SK-N-MC (cell line): ENCODE data around the gene ASCC1.
"Not testable (repeated sequence)": the region's sequence is repeated elsewhere in the genome, so short reads cannot be mapped to it uniquely, and the experiment has no call there.

Experiments used
- DNase-seq: peaks from one replicate; pipeline ENCODE4 v3.0.0-alpha.2; 2011; ENCODE audit warnings: low read depth, low spot score
- H3K27ac ChIP-seq: fragments of 200-600 bp; sonication (generic); 2 replicates; pipeline ENCODE4 v1.5.1; 2016; ENCODE audit warnings: mixed run types
- H3K36me3 ChIP-seq: fragments of 200-600 bp; sonication (generic); 2 replicates; pipeline ENCODE4 v1.6.1; 2017; ENCODE audit warnings: antibody characterized with exemption, low read length, mixed read lengths; ENCODE audit not compliant: insufficient read depth
- H3K4me3 ChIP-seq: fragments of 200-600 bp; sonication (generic); 2 replicates; pipeline ENCODE4 v1.5.1; 2016
- H3K9ac ChIP-seq: fragments of 200-600 bp; sonication (generic); 2 replicates; pipeline ENCODE4 v1.8.0; 2017; ENCODE audit warnings: mixed run types, mixed read lengths; ENCODE audit not compliant: insufficient read length
- H3K9me3 ChIP-seq: fragments of 200-600 bp; sonication (generic); 2 replicates; pipeline ENCODE4 v1.6.1; 2017; ENCODE audit warnings: low read depth, mild to moderate bottlenecking, antibody characterized with exemption, low read length, moderate library complexity, mixed read lengths
- EZH2 ChIP-seq: fragments of 200-600 bp; sonication (generic); IDR thresholded peaks from one replicate; pipeline ENCODE4 v1.6.1; 2017; ENCODE audit warnings: antibody characterized with exemption
- FOXP2 ChIP-seq: optimal IDR thresholded peaks from 2 replicates; pipeline ENCODE3; 2011; ENCODE audit warnings: mild to moderate bottlenecking, moderate library complexity; ENCODE audit not compliant: insufficient read depth; ENCODE audit errors: extremely low read length, control extremely low read depth
- POLR2AphosphoS5 ChIP-seq: IDR thresholded peaks from 2 replicates; pipeline ENCODE4 v1.6.1; 2012; ENCODE audit warnings: mild to moderate bottlenecking, low read depth, low read length, borderline replicate concordance

ASCC1 gene

GRCh38 chr10:72114706-72115450 lies 101.2 kb downstream of the ASCC1 start:
- H3K36me3 ChIP-seq, result no peaks in the 10 kb centered on the region

DNA sequence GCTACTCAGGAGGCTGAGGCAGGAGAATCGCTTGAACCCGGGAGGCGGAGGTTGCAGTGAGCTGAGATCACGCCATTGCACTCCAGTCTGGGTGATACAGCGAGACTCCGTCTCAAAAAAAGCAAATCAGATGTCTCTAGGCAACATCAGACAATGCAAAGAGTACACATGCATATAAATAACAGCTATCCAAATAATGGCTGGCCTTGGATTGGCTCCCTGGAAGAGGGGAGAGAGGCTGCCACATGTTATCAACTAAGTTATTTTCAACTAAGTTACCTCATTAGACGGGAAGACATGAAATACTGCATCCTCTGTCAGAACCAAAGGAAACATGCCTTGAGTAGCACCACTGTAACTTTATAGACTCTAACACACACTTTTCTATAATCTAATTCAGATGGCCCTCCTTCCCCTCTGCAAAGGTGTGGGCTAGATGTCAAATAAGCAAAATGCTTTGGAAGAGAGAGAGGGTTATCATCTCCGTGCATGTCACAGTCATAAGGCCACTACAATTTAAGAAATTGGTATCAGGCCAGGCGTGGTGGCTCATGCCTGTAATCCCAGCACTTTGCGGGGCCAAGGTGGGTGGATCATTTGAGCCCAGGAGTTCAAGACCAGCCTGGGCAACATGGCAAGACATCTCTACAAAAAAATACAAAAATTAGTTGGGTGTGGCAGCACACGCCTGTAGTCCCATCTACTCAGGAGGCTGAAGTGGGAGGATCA lies 105.2 kb downstream of the ASCC1 start:
- no peak for DNase-seq
- no peaks in the 10 kb centered on the region for H3K9me3 ChIP-seq
- no peak overlapping the region for H3K27ac ChIP-seq
- TF ChIP-seq EZH2, result no peak
- no peak for TF ChIP-seq POLR2AphosphoS5
- no peak for TF ChIP-seq FOXP2
- H3K36me3 ChIP-seq, result no peaks in the 10 kb centered on the region
- H3K9ac ChIP-seq, result no peak overlapping the region
- no peak overlapping the region for H3K4me3 ChIP-seq

More at GRCh38 chr10:72114706-72115450, 101.2 kb downstream of the ASCC1 start:
- Histone ChIP-seq H3K9me3 (no peaks in the 10 kb centered on the region), H3K27ac (no peak overlapping the region), H3K4me3 (no peak overlapping the region), H3K9ac (no peak overlapping the region)
- DNase-seq, result no peak
- no peak for TF ChIP-seq EZH2
- no peak for TF ChIP-seq POLR2AphosphoS5
- TF ChIP-seq FOXP2, result no peak

GRCh38 chr10:72109636-72110157 lies 106.4 kb downstream of the ASCC1 start:
- H3K9me3 ChIP-seq, result no peaks in the 10 kb centered on the region
- H3K36me3 ChIP-seq, result no peaks in the 10 kb centered on the region
- H3K4me3 ChIP-seq, result no peak overlapping the region
- no peak for TF ChIP-seq POLR2AphosphoS5
- TF ChIP-seq EZH2, result no peak
- TF ChIP-seq FOXP2, result no peak
- no peak overlapping the region for H3K9ac ChIP-seq
- no peak for DNase-seq
- H3K27ac ChIP-seq, result no peak overlapping the region

GRCh38 chr10:72108830-72109635 lies 107.0 kb downstream of the ASCC1 start:
- Histone ChIP-seq H3K27ac (no peak overlapping the region), H3K36me3 (no peaks in the 10 kb centered on the region), H3K9me3 (no peaks in the 10 kb centered on the region), H3K4me3 (no peak overlapping the region), H3K9ac (no peak overlapping the region)
- no peak for DNase-seq
- TF ChIP-seq FOXP2 (no peak), EZH2 (no peak), POLR2AphosphoS5 (no peak)

- not testable (repeated sequence) for H3K9ac ChIP-seq, H3K36me3 ChIP-seq, H3K27ac ChIP-seq, H3K9me3 ChIP-seq, DNase-seq, H3K4me3 ChIP-seq
Observed at GRCh38 chr10:72108004-72108370, 108.1 kb downstream of the ASCC1 start.

DNA sequence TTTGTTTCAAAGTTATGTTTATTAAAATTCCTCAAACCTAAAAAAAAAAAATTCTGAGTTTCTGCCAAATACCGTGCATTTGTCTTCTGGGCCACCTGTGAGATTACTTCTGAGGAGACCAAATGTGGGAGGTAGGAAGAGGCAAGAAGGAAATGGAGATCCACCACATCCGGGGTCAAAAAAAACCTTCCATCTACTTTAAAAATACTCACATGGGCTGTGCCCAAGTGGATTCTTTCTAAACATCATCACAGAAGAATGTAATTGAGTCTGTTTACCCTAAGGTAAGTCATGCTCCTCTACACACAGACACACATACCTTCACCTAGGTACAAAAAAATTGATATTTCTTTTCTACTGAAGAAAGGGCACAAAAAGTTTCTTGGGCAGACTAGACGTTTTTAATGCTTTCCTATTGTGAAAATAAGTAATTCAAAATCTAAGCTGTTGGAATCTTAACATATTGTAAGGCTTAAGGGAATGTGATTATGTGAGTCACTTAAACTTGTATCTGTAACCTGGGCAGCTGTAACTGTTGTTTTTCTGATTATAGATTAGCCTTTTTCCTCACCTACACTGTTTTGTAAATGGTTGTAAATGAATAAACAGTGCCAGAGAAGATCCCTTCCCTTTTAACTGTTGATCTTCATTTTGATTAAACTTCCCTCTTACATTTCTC lies 108.6 kb downstream of the ASCC1 start:
- Histone ChIP-seq H3K36me3 (no peaks in the 10 kb centered on the region), H3K9me3 (no peaks in the 10 kb centered on the region), H3K9ac (no peak overlapping the region), H3K4me3 (no peak overlapping the region), H3K27ac (no peak overlapping the region)
- DNase-seq, result no peak
- no peak for TF ChIP-seq POLR2AphosphoS5
- TF ChIP-seq FOXP2, result no peak
- no peak for TF ChIP-seq EZH2

DNA sequence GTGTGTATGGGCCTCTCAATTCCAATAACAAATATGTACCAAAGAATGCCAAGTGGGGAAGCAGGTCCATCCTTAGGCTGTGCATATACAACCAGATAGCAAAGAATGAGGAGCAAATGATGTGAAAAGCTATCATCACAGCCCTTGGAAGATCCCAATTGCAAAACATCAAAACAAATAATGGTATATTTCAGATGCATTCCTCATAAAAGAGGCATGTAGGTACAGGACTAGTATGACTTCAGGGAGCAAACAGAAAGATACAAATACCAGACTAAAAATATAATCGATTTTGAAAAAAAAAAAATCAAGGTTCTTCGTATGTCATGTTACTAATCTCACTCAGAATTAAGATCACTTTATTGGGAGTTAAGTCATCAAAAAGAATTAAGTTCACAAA lies 109.2 kb downstream of the ASCC1 start:
- no peaks in the 10 kb centered on the region for H3K9me3 ChIP-seq
- no peak for DNase-seq
- TF ChIP-seq FOXP2, result no peak
- TF ChIP-seq EZH2, result no peak
- no peak for TF ChIP-seq POLR2AphosphoS5
- no peak overlapping the region for H3K4me3 ChIP-seq
- no peaks in the 10 kb centered on the region for H3K36me3 ChIP-seq
- no peak overlapping the region for H3K9ac ChIP-seq
- no peak overlapping the region for H3K27ac ChIP-seq
